ENCODE results near the gene RYR2. TPM values are rescaled to one million over a fixed set of nuclear protein-coding genes. Genes with fewer than 3 reads are reported as not detected.
A peak's percentile ranks its signal among the peaks of the same experiment; 100 is the strongest.

RYR2 gene
- polyA plus RNA-seq, 1 experiment, result not detected

GRCh38 chr1:237384213-237384612 is 342.2 kb downstream of the RYR2 start:
- ChIA-PET POLR2A (no interaction called here), CTCF (interaction anchor here (3.8 kb wide), 1 partner anchor 625 kb away, joined by 39 read pairs; no protein-coding TSS in a partner anchor)
- TF ChIP-seq CTCF (IDR thresholded peaks at IDR 0.05; ENCODE audit: low read depth, low read length), result no peak
- no peak for DNase-seq (ENCODE audit: low read depth, low spot score)
- Histone ChIP-seq H3K4me3 (ENCODE audit: low read depth, low read length) (no peak overlapping the region), H3K27me3 (ENCODE audit: control insufficient read depth, insufficient read depth, low read length) (no peaks in the 10 kb centered on the region), H3K27ac (ENCODE audit: low read depth, low read length) (no peak overlapping the region), H3K9me3 (ENCODE audit: control insufficient read depth, insufficient read depth, low read length) (no peaks in the 10 kb centered on the region)

GRCh38 chr1:237386362-237387143 is 344.6 kb downstream of the RYR2 start:
- CTCF ChIA-PET, result interaction anchor here (0.5 to 3.8 kb wide), 18 partner anchors 17 to 1452 kb away, joined by 3 to 55 read pairs (median 4); partner anchors contain the start of gene HEATR1
- no peaks in the 10 kb centered on the region for H3K9me3 ChIP-seq (ENCODE audit: control insufficient read depth, insufficient read depth, low read length)
- POLR2A ChIA-PET, result no interaction called here
- H3K27ac ChIP-seq (ENCODE audit: low read depth, low read length), result no peak overlapping the region
- H3K4me3 ChIP-seq (ENCODE audit: low read depth, low read length), result no peak overlapping the region
- TF ChIP-seq CTCF (IDR thresholded peaks at IDR 0.05; ENCODE audit: low read depth, low read length), result peak; percentile 75
- no peaks in the 10 kb centered on the region for H3K27me3 ChIP-seq (ENCODE audit: control insufficient read depth, insufficient read depth, low read length)
- no peak for DNase-seq (ENCODE audit: low read depth, low spot score)

GRCh38 chr1:237387144-237387505 is 345.1 kb downstream of the RYR2 start:
- ChIA-PET POLR2A (no interaction called here), CTCF (interaction anchor here (0.8 to 3.8 kb wide), 15 partner anchors 18 to 1242 kb away, joined by 3 to 55 read pairs (median 5); partner anchors contain the start of gene HEATR1)
- Histone ChIP-seq H3K4me3 (ENCODE audit: low read depth, low read length) (no peak overlapping the region), H3K27ac (ENCODE audit: low read depth, low read length) (no peak overlapping the region), H3K9me3 (ENCODE audit: control insufficient read depth, insufficient read depth, low read length) (no peaks in the 10 kb centered on the region), H3K27me3 (ENCODE audit: control insufficient read depth, insufficient read depth, low read length) (no peaks in the 10 kb centered on the region)
- DNase-seq (ENCODE audit: low read depth, low spot score), result no peak
- no peak for TF ChIP-seq CTCF (IDR thresholded peaks at IDR 0.05; ENCODE audit: low read depth, low read length)

- ChIA-PET CTCF (no interaction called here), POLR2A (no interaction called here)
- DNase-seq (ENCODE audit: low read depth, low spot score), result no peak
- no peak for TF ChIP-seq CTCF (IDR thresholded peaks at IDR 0.05; ENCODE audit: low read depth, low read length)
- H3K9me3 ChIP-seq (ENCODE audit: control insufficient read depth, insufficient read depth, low read length), result no peaks in the 10 kb centered on the region
- no peaks in the 10 kb centered on the region for H3K27me3 ChIP-seq (ENCODE audit: control insufficient read depth, insufficient read depth, low read length)
- H3K27ac ChIP-seq (ENCODE audit: low read depth, low read length), result no peak overlapping the region
- no peak overlapping the region for H3K4me3 ChIP-seq (ENCODE audit: low read depth, low read length)
These were observed 348.8 kb downstream of the RYR2 start for GRCh38 chr1:237390823-237391222.

- no peak overlapping the region for H3K27ac ChIP-seq (ENCODE audit: low read depth, low read length)
- TF ChIP-seq CTCF (IDR thresholded peaks at IDR 0.05; ENCODE audit: low read depth, low read length), result no peak
- no peaks in the 10 kb centered on the region for H3K9me3 ChIP-seq (ENCODE audit: control insufficient read depth, insufficient read depth, low read length)
- no peak for DNase-seq (ENCODE audit: low read depth, low spot score)
- no peaks in the 10 kb centered on the region for H3K27me3 ChIP-seq (ENCODE audit: control insufficient read depth, insufficient read depth, low read length)
- CTCF ChIA-PET, result no interaction called here
- POLR2A ChIA-PET, result no interaction called here
- H3K4me3 ChIP-seq (ENCODE audit: low read depth, low read length), result no peak overlapping the region
These were observed 351.6 kb downstream of the RYR2 start for GRCh38 chr1:237393632-237394031.

Measured in AG04450 (cell line).